Astrocyte (in vitro differentiated cells and primary cell): ENCODE data around the gene ROMO1.

Source experiments
- EZH2 ChIP-seq: IDR thresholded peaks from 2 replicates; pipeline ENCODE4 v1.6.1; 2012; ENCODE audit warnings: mild to moderate bottlenecking, low read length, inconsistent platforms; ENCODE audit not compliant: insufficient read depth
- TF ChIP-seq, protein P1 (sequence below): IDR thresholded peaks from 2 replicates; pipeline ENCODE4 v1.5.1; 2011; ENCODE audit warnings: low read depth, mild to moderate bottlenecking, inconsistent platforms, low read length, moderate library complexity; ENCODE audit not compliant: insufficient read depth

DNA sequence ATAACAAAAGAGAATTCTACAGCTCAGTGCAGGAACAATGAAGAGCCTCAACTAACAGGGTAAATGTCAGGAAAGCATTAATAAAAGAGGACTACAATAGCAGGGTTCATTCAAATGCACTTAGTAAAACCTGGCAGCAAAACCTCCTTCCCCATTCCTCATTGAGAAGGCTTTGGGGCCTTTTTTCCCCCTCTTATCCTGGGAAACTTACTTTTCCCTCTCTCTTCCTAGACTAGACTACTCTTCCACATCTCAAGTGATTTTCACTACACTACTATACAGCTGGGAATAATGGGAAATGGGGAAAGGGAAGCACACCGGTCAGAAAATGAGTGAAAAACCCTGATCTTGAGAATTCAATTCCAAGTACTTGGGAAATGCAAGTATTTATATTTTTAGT lies 10.1 kb downstream of the ROMO1 start:
- TF ChIP-seq, protein P1, sequence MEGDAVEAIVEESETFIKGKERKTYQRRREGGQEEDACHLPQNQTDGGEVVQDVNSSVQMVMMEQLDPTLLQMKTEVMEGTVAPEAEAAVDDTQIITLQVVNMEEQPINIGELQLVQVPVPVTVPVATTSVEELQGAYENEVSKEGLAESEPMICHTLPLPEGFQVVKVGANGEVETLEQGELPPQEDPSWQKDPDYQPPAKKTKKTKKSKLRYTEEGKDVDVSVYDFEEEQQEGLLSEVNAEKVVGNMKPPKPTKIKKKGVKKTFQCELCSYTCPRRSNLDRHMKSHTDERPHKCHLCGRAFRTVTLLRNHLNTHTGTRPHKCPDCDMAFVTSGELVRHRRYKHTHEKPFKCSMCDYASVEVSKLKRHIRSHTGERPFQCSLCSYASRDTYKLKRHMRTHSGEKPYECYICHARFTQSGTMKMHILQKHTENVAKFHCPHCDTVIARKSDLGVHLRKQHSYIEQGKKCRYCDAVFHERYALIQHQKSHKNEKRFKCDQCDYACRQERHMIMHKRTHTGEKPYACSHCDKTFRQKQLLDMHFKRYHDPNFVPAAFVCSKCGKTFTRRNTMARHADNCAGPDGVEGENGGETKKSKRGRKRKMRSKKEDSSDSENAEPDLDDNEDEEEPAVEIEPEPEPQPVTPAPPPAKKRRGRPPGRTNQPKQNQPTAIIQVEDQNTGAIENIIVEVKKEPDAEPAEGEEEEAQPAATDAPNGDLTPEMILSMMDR: no peak
- TF ChIP-seq EZH2: no peak
